A673 (cell line): ENCODE measurements around the gene ZNF506. TPM values are rescaled to one million over a fixed set of nuclear protein-coding genes. Genes with fewer than 3 reads are reported as not detected.

ENCODE experiments used
- BruUV-seq: library from RNA; stranded (reverse); fragments of 400-500 nt; replicated peaks from 2 replicates; lab custom pipeline; 2021; lab: Mats Ljungman, UMichigan
- CTCF ChIA-PET: fragments of 300-600 bp; sonication (Branson Sonifier 250); formaldehyde crosslinking; loops from one replicate; lab custom pipeline; 2022; ENCODE audit warnings: antibody characterized with exemption; lab: Charles Lee
- POLR2A ChIA-PET: fragments of 300-600 bp; sonication (Branson Sonifier 250); formaldehyde crosslinking; loops from one replicate; lab custom pipeline; 2022; ENCODE audit warnings: antibody characterized with exemption; ENCODE audit not compliant: low non-redundant PET; lab: Charles Lee
- DNase-seq: peaks from one replicate; pipeline ENCODE4 v3.0.0-alpha.2; 2015; ENCODE audit warnings: low spot score
- H3K27ac ChIP-seq: fragments of 200-600 bp; sonication (generic); 2 replicates; pipeline ENCODE4 v1.5.1; 2016; ENCODE audit warnings: mixed run types, low read depth, mild to moderate bottlenecking, mixed read lengths, antibody characterized with exemption, low read length; ENCODE audit not compliant: poor library complexity, severe bottlenecking
- H3K27me3 ChIP-seq: fragments of 200-600 bp; sonication (generic); replicated peaks from 2 replicates; pipeline ENCODE4 v1.6.1; 2017; ENCODE audit warnings: mixed run types, low read depth, mild to moderate bottlenecking, mixed read lengths, antibody characterized with exemption, low read length; ENCODE audit not compliant: insufficient read depth, poor library complexity
- H3K36me3 ChIP-seq: fragments of 200-600 bp; sonication (generic); 2 replicates; pipeline ENCODE4 v1.6.1; 2016; ENCODE audit warnings: mixed run types, mild to moderate bottlenecking, mixed read lengths, antibody characterized with exemption, low read length; ENCODE audit not compliant: insufficient read depth, poor library complexity, severe bottlenecking
- H3K4me1 ChIP-seq: fragments of 200-600 bp; sonication (generic); 2 replicates; pipeline ENCODE4 v1.6.1; 2017; ENCODE audit warnings: mixed run types, mild to moderate bottlenecking, mixed read lengths, antibody characterized with exemption, low read length; ENCODE audit not compliant: insufficient read depth, poor library complexity, severe bottlenecking
- H3K4me3 ChIP-seq: fragments of 200-600 bp; sonication (generic); 2 replicates; pipeline ENCODE4 v1.5.1; 2016; ENCODE audit warnings: low read depth, mixed run types, mild to moderate bottlenecking, mixed read lengths, low read length; ENCODE audit not compliant: poor library complexity, severe bottlenecking
- H3K9me3 ChIP-seq: fragments of 200-600 bp; sonication (generic); 2 replicates; pipeline ENCODE4 v1.6.1; 2016; ENCODE audit warnings: mixed run types, low read depth, mild to moderate bottlenecking, mixed read lengths, antibody characterized with exemption, low read length; ENCODE audit not compliant: poor library complexity, severe bottlenecking
- CTCF ChIP-seq: fragments of 300-800, 200-600 bp; sonication (generic); conservative IDR thresholded peaks from 2 replicates; pipeline ENCODE4 v1.5.1; 2017; ENCODE audit warnings: low read depth, mild to moderate bottlenecking, antibody characterized with exemption, low read length, moderate library complexity, mixed read lengths
- EZH2 ChIP-seq: fragments of 200-600 bp; sonication (generic); IDR thresholded peaks from 2 replicates; pipeline ENCODE4 v1.6.1; 2017; ENCODE audit warnings: borderline replicate concordance, low read depth, mild to moderate bottlenecking, mixed read lengths, antibody characterized with exemption, low read length; ENCODE audit not compliant: poor library complexity, severe bottlenecking
- intact Hi-C: fragments of 100-400 bp; cut with micrococcal nuclease; formaldehyde crosslinking; loops from one replicate; pipeline ENCODE4 v1.10.0; 2022; ENCODE audit not compliant: unreplicated experiment
- total RNA-seq: library from RNA; stranded (reverse); gene quantifications from 2 replicates; pipeline ENCODE4 v1.2.3, GENCODE V29; 2021

ZNF506 gene
- total RNA-seq, 1 experiment from 2014 or later, result 14.7 TPM

- CTCF ChIA-PET, result no interaction called here
- BruUV-seq, result no TSS peak
- TF ChIP-seq CTCF (no peak), EZH2 (no peak)
Measured at GRCh38 chr19:19849056-19849455, 27.5 kb upstream of the ZNF506 start.

GRCh38 chr19:19847781-19848180 is 26.2 kb upstream of the ZNF506 start:
- no peak overlapping the region for H3K27ac ChIP-seq
- H3K4me3 ChIP-seq, result no peak overlapping the region
- ChIA-PET CTCF (no interaction called here), POLR2A (interaction anchor here (0.6 kb wide), 1 partner anchor 175 kb away, joined by 6 read pairs; no protein-coding TSS in a partner anchor)
- no peaks in the 10 kb centered on the region for H3K4me1 ChIP-seq
- no peaks in the 10 kb centered on the region for H3K36me3 ChIP-seq
- TF ChIP-seq EZH2 (no peak), CTCF (no peak)
- H3K9me3 ChIP-seq, result no peaks in the 10 kb centered on the region
- BruUV-seq, result no TSS peak
- intact Hi-C loops, result no loop called here
- DNase-seq, result no peak
- no peaks in the 10 kb centered on the region for H3K27me3 ChIP-seq

More at GRCh38 chr19:19849056-19849455, 27.5 kb upstream of the ZNF506 start:
- H3K4me3 ChIP-seq, result no peak overlapping the region
- no peaks in the 10 kb centered on the region for H3K9me3 ChIP-seq
- H3K27me3 ChIP-seq, result no peaks in the 10 kb centered on the region
- no peaks in the 10 kb centered on the region for H3K4me1 ChIP-seq
- no peaks in the 10 kb centered on the region for H3K36me3 ChIP-seq
- POLR2A ChIA-PET, result no interaction called here
- H3K27ac ChIP-seq, result no peak overlapping the region
- intact Hi-C loops, result no loop called here
- no peak for DNase-seq

GRCh38 chr19:19835560-19836038 is 14.0 kb upstream of the ZNF506 start:
- Histone ChIP-seq H3K4me3 (no peak overlapping the region), H3K36me3 (no peaks in the 10 kb centered on the region), H3K27me3 (no peaks in the 10 kb centered on the region), H3K9me3 (peaks cover 37% of the 10 kb centered on the region), H3K27ac (no peak overlapping the region), H3K4me1 (no peaks in the 10 kb centered on the region)
- intact Hi-C loops, result no loop called here
- CTCF ChIA-PET, result no interaction called here
- no peak for TF ChIP-seq CTCF
- no peak for TF ChIP-seq EZH2
- no peak for DNase-seq
- POLR2A ChIA-PET, result no interaction called here
- BruUV-seq, result no TSS peak
